A673 (cell line): Measurements from ENCODE around the gene XPA. TPM values are rescaled to one million over a fixed set of nuclear protein-coding genes. Genes with fewer than 3 reads are reported as not detected.

Experiments
- BruUV-seq: library from RNA; stranded (reverse); fragments of 400-500 nt; replicated peaks from 2 replicates; lab custom pipeline; 2021; lab: Mats Ljungman, UMichigan
- CTCF ChIA-PET: fragments of 300-600 bp; sonication (Branson Sonifier 250); formaldehyde crosslinking; loops from one replicate; lab custom pipeline; 2022; ENCODE audit warnings: antibody characterized with exemption; lab: Charles Lee
- POLR2A ChIA-PET: fragments of 300-600 bp; sonication (Branson Sonifier 250); formaldehyde crosslinking; loops from one replicate; lab custom pipeline; 2022; ENCODE audit warnings: antibody characterized with exemption; ENCODE audit not compliant: low non-redundant PET; lab: Charles Lee
- DNase-seq: peaks from one replicate; pipeline ENCODE4 v3.0.0-alpha.2; 2015; ENCODE audit warnings: low spot score
- H3K27ac ChIP-seq: fragments of 200-600 bp; sonication (generic); 2 replicates; pipeline ENCODE4 v1.5.1; 2016; ENCODE audit warnings: mixed run types, low read depth, mild to moderate bottlenecking, mixed read lengths, antibody characterized with exemption, low read length; ENCODE audit not compliant: poor library complexity, severe bottlenecking
- H3K27me3 ChIP-seq: fragments of 200-600 bp; sonication (generic); replicated peaks from 2 replicates; pipeline ENCODE4 v1.6.1; 2017; ENCODE audit warnings: mixed run types, low read depth, mild to moderate bottlenecking, mixed read lengths, antibody characterized with exemption, low read length; ENCODE audit not compliant: insufficient read depth, poor library complexity
- H3K36me3 ChIP-seq: fragments of 200-600 bp; sonication (generic); 2 replicates; pipeline ENCODE4 v1.6.1; 2016; ENCODE audit warnings: mixed run types, mild to moderate bottlenecking, mixed read lengths, antibody characterized with exemption, low read length; ENCODE audit not compliant: insufficient read depth, poor library complexity, severe bottlenecking
- H3K4me1 ChIP-seq: fragments of 200-600 bp; sonication (generic); 2 replicates; pipeline ENCODE4 v1.6.1; 2017; ENCODE audit warnings: mixed run types, mild to moderate bottlenecking, mixed read lengths, antibody characterized with exemption, low read length; ENCODE audit not compliant: insufficient read depth, poor library complexity, severe bottlenecking
- H3K4me3 ChIP-seq: fragments of 200-600 bp; sonication (generic); 2 replicates; pipeline ENCODE4 v1.5.1; 2016; ENCODE audit warnings: low read depth, mixed run types, mild to moderate bottlenecking, mixed read lengths, low read length; ENCODE audit not compliant: poor library complexity, severe bottlenecking
- H3K9me3 ChIP-seq: fragments of 200-600 bp; sonication (generic); 2 replicates; pipeline ENCODE4 v1.6.1; 2016; ENCODE audit warnings: mixed run types, low read depth, mild to moderate bottlenecking, mixed read lengths, antibody characterized with exemption, low read length; ENCODE audit not compliant: poor library complexity, severe bottlenecking
- EZH2 ChIP-seq: fragments of 200-600 bp; sonication (generic); IDR thresholded peaks from 2 replicates; pipeline ENCODE4 v1.6.1; 2017; ENCODE audit warnings: borderline replicate concordance, low read depth, mild to moderate bottlenecking, mixed read lengths, antibody characterized with exemption, low read length; ENCODE audit not compliant: poor library complexity, severe bottlenecking
- intact Hi-C: fragments of 100-400 bp; cut with micrococcal nuclease; formaldehyde crosslinking; loops from one replicate; pipeline ENCODE4 v1.10.0; 2022; ENCODE audit not compliant: unreplicated experiment
- total RNA-seq: library from RNA; stranded (reverse); gene quantifications from 2 replicates; pipeline ENCODE4 v1.2.3, GENCODE V29; 2021
- TF ChIP-seq, protein P1 (sequence below): fragments of 300-800, 200-600 bp; sonication (generic); conservative IDR thresholded peaks from 2 replicates; pipeline ENCODE4 v1.5.1; 2017; ENCODE audit warnings: low read depth, mild to moderate bottlenecking, antibody characterized with exemption, low read length, moderate library complexity, mixed read lengths

Gene XPA
- total RNA-seq, 1 experiment from 2014 or later, result 15.6 TPM

DNA sequence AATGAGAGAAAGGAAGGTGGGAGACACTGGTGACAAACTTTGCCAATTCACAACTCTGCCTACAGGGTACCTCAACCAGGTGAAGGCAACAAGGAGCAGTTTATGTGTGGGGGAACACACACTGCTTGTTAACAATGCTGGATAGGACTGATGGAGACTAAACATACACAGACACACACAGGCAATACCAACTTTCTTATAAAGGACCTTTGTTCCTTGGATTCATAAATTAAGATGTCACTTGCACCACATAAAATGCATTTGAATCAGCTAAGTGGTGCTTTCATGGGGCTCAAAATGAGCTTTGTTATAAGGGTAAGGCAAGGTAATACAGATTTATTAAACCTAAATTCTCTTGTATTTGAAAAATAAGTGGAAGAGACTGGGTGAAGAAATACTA lies 68.0 kb downstream of the XPA start:
- H3K4me1 ChIP-seq, result no peaks in the 10 kb centered on the region
- no peak for DNase-seq
- no peak for TF ChIP-seq EZH2
- TF ChIP-seq, protein P1, sequence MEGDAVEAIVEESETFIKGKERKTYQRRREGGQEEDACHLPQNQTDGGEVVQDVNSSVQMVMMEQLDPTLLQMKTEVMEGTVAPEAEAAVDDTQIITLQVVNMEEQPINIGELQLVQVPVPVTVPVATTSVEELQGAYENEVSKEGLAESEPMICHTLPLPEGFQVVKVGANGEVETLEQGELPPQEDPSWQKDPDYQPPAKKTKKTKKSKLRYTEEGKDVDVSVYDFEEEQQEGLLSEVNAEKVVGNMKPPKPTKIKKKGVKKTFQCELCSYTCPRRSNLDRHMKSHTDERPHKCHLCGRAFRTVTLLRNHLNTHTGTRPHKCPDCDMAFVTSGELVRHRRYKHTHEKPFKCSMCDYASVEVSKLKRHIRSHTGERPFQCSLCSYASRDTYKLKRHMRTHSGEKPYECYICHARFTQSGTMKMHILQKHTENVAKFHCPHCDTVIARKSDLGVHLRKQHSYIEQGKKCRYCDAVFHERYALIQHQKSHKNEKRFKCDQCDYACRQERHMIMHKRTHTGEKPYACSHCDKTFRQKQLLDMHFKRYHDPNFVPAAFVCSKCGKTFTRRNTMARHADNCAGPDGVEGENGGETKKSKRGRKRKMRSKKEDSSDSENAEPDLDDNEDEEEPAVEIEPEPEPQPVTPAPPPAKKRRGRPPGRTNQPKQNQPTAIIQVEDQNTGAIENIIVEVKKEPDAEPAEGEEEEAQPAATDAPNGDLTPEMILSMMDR, result no peak
- peaks cover 23% of the 10 kb centered on the region for H3K36me3 ChIP-seq
- no peaks in the 10 kb centered on the region for H3K9me3 ChIP-seq
- no peak overlapping the region for H3K4me3 ChIP-seq
- ChIA-PET CTCF (no interaction called here), POLR2A (no interaction called here)
- H3K27ac ChIP-seq, result no peak overlapping the region
- H3K27me3 ChIP-seq, result no peaks in the 10 kb centered on the region
- intact Hi-C loops, result no loop called here
- BruUV-seq, result no TSS peak

DNA sequence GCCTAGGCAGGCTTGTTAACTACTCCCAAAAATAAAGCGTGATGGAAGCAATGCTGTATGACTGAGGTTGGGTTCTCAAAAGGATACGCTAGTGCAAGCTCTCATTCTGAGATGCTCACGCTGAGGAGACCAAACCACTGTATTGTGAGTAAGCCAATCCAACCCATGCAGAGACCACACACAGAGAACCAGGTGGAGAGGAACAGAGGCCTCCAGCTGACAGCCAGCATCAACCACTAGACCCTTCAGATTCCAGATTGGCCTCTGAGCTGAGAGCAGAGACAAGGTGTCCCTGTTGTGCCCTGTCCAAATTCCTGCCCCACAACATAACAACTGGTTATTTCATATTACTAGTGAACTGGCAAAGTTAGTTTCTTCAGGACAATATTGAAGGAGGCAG lies 68.5 kb downstream of the XPA start:
- ChIA-PET POLR2A (no interaction called here), CTCF (no interaction called here)
- BruUV-seq, result no TSS peak
- intact Hi-C loops, result no loop called here
- Histone ChIP-seq H3K36me3 (peaks cover 23% of the 10 kb centered on the region), H3K27me3 (no peaks in the 10 kb centered on the region), H3K9me3 (no peaks in the 10 kb centered on the region), H3K4me1 (no peaks in the 10 kb centered on the region), H3K4me3 (no peak overlapping the region), H3K27ac (no peak overlapping the region)
- no peak for TF ChIP-seq EZH2
- TF ChIP-seq, protein P1, result no peak
- DNase-seq, result no peak

DNA sequence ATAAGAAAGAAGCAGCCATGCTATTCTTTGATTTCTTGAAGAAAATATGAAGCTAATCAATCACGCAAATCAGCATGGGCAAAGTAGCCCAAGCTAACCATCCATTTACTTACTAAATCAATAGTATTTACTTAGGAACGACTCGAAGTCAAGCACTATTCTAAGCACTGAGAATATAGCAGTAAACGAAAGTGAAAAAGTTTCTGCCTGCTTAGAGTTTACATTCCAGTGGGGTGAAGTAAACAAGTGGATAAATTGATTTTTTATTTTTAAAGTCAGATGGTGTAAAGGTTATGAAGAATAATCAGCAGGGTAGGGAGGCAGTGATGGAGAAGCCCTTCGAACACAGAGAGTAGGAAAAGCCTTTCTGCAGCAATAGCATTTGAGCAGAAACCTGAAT lies 69.5 kb downstream of the XPA start:
- Histone ChIP-seq H3K4me1 (no peaks in the 10 kb centered on the region), H3K9me3 (no peaks in the 10 kb centered on the region), H3K4me3 (no peak overlapping the region), H3K27me3 (no peaks in the 10 kb centered on the region), H3K27ac (no peak overlapping the region), H3K36me3 (peaks cover 23% of the 10 kb centered on the region)
- intact Hi-C loops, result no loop called here
- TF ChIP-seq, protein P1, result no peak
- TF ChIP-seq EZH2, result no peak
- ChIA-PET POLR2A (no interaction called here), CTCF (no interaction called here)
- DNase-seq, result no peak
- no TSS peak for BruUV-seq
